ENCODE measurements around the gene SLC34A1.

- no peak for TF ChIP-seq POLR2AphosphoS5 (IDR thresholded peaks at IDR 0.05; ENCODE audit: borderline replicate concordance, low read depth, low read length)
- TF ChIP-seq EZH2 (IDR thresholded peaks at IDR 0.05), result no peak
- no peak for TF ChIP-seq FOXP2 (optimal IDR thresholded peaks at IDR 0.05; ENCODE audit: control extremely low read depth, extremely low read length, insufficient read depth)
These were observed 3.2 kb downstream of the SLC34A1 start for GRCh38 chr5:177387405-177387804.
